Measurements from ENCODE around the gene BID.

Gene BID

GRCh38 chr22:17806437-17806836, 32.2 kb upstream of the BID start:
- Histone ChIP-seq H3F3A (ENCODE audit: control insufficient read depth, insufficient read depth) (no peaks in the 10 kb centered on the region), H3K9me3 (ENCODE audit: control insufficient read depth, insufficient read depth, low read length) (no peaks in the 10 kb centered on the region), H3K27ac (ENCODE audit: low read depth, low read length) (no peak overlapping the region), H3K36me3 (ENCODE audit: control insufficient read depth, low read length) (peaks cover 28% of the 10 kb centered on the region; the same call in 1 of the 2 replicates), H3K27me3 (ENCODE audit: control insufficient read depth, low read length) (no peaks in the 10 kb centered on the region), H3K4me1 (ENCODE audit: control insufficient read depth, low read length) (peaks cover 8% of the 10 kb centered on the region), H3K79me2 (ENCODE audit: control insufficient read depth, low read length) (no peaks in the 10 kb centered on the region), H3K4me2 (ENCODE audit: low read length) (no peak overlapping the region), H3K4me3 (ENCODE audit: low read length) (no peak overlapping the region), H4K20me1 (ENCODE audit: control insufficient read depth, insufficient read depth, low read depth, low read length) (no peaks in the 10 kb centered on the region), H3K9me2 (replicated peaks; ENCODE audit: control insufficient read depth, low read length) (no peaks in the 10 kb centered on the region)
- TF ChIP-seq EZH2phosphoT487 (IDR thresholded peaks at IDR 0.05; ENCODE audit: borderline replicate concordance, low read length) (no peak), CTCF (IDR thresholded peaks at IDR 0.05; ENCODE audit: low read depth, low read length, poor library complexity, severe bottlenecking) (no peak)

- Histone ChIP-seq H4K20me1 (ENCODE audit: control insufficient read depth, insufficient read depth, low read depth, low read length) (no peaks in the 10 kb centered on the region), H3K27ac (ENCODE audit: low read depth, low read length) (no peak overlapping the region), H3K9me3 (ENCODE audit: control insufficient read depth, insufficient read depth, low read length) (no peaks in the 10 kb centered on the region), H3K4me2 (ENCODE audit: low read length) (no peak overlapping the region), H3K4me1 (ENCODE audit: control insufficient read depth, low read length) (peaks cover 26% of the 10 kb centered on the region), H3K27me3 (ENCODE audit: control insufficient read depth, low read length) (no peaks in the 10 kb centered on the region), H3K4me3 (ENCODE audit: low read length) (no peak overlapping the region), H3K79me2 (ENCODE audit: control insufficient read depth, low read length) (no peaks in the 10 kb centered on the region), H3F3A (ENCODE audit: control insufficient read depth, insufficient read depth) (peaks cover 9% of the 10 kb centered on the region), H3K9me2 (replicated peaks; ENCODE audit: control insufficient read depth, low read length) (no peaks in the 10 kb centered on the region), H3K36me3 (ENCODE audit: control insufficient read depth, low read length) (peaks cover 20% of the 10 kb centered on the region; the same call in 1 of the 2 replicates)
- no peak for TF ChIP-seq CTCF (IDR thresholded peaks at IDR 0.05; ENCODE audit: low read depth, low read length, poor library complexity, severe bottlenecking)
- no peak for TF ChIP-seq EZH2phosphoT487 (IDR thresholded peaks at IDR 0.05; ENCODE audit: borderline replicate concordance, low read length)
Measured at GRCh38 chr22:17804331-17805080, 30.2 kb upstream of the BID start.

GRCh38 chr22:17803609-17804270, 29.5 kb upstream of the BID start:
- Histone ChIP-seq H3F3A (ENCODE audit: control insufficient read depth, insufficient read depth) (peaks cover 9% of the 10 kb centered on the region), H3K4me1 (ENCODE audit: control insufficient read depth, low read length) (peaks cover 34% of the 10 kb centered on the region), H3K9me3 (ENCODE audit: control insufficient read depth, insufficient read depth, low read length) (no peaks in the 10 kb centered on the region), H4K20me1 (ENCODE audit: control insufficient read depth, insufficient read depth, low read depth, low read length) (no peaks in the 10 kb centered on the region), H3K4me3 (ENCODE audit: low read length) (no peak overlapping the region), H3K79me2 (ENCODE audit: control insufficient read depth, low read length) (no peaks in the 10 kb centered on the region), H3K9me2 (replicated peaks; ENCODE audit: control insufficient read depth, low read length) (no peaks in the 10 kb centered on the region), H3K4me2 (ENCODE audit: low read length) (no peak overlapping the region), H3K27me3 (ENCODE audit: control insufficient read depth, low read length) (no peaks in the 10 kb centered on the region), H3K36me3 (ENCODE audit: control insufficient read depth, low read length) (peaks cover 17% of the 10 kb centered on the region; the same call in 1 of the 2 replicates), H3K27ac (ENCODE audit: low read depth, low read length) (no peak overlapping the region)
- no peak for TF ChIP-seq EZH2phosphoT487 (IDR thresholded peaks at IDR 0.05; ENCODE audit: borderline replicate concordance, low read length)
- no peak for TF ChIP-seq CTCF (IDR thresholded peaks at IDR 0.05; ENCODE audit: low read depth, low read length, poor library complexity, severe bottlenecking)

All from DOHH2 (cell line).